GM23338 (cell line): ENCODE measurements around the gene SLC13A3. TPM values are rescaled to one million over a fixed set of nuclear protein-coding genes. Genes with fewer than 3 reads are reported as not detected.
A peak's percentile ranks its signal among the peaks of the same experiment; 100 is the strongest.

ENCODE experiments used
- ATAC-seq: fragments of 200-7000 bp; cut with Tn5 transposase; 3 replicates; pipeline ENCODE4 v1.9.1; 2020
- DNase-seq: peaks from one replicate; pipeline ENCODE4 v3.0.0-alpha.2; 2015; ENCODE audit warnings: low spot score
- H2AFZ ChIP-seq: fragments of 200-600 bp; sonication (generic); 2 replicates; pipeline ENCODE4 v1.8.0; 2016; ENCODE audit warnings: antibody characterized with exemption, mild to moderate bottlenecking, moderate library complexity
- H3F3A ChIP-seq: fragments of 200-600 bp; sonication (generic); replicated peaks from 2 replicates; pipeline ENCODE4 v1.8.0; 2017; ENCODE audit warnings: antibody characterized with exemption, mixed run types, low read depth
- H3K27ac ChIP-seq: fragments of 200-600 bp; sonication (generic); 2 replicates; pipeline ENCODE4 v1.6.1; 2016; ENCODE audit warnings: low read depth
- H3K27me3 ChIP-seq: fragments of 200-600 bp; sonication (generic); 2 replicates; pipeline ENCODE4 v1.8.0; 2016; ENCODE audit warnings: mild to moderate bottlenecking, mixed run types, moderate library complexity; ENCODE audit not compliant: insufficient read depth
- H3K36me3 ChIP-seq: fragments of 200-600 bp; sonication (generic); 2 replicates; pipeline ENCODE4 v1.8.0; 2016; ENCODE audit warnings: mild to moderate bottlenecking; ENCODE audit not compliant: insufficient read depth
- H3K4me1 ChIP-seq: fragments of 200-600 bp; sonication (generic); 2 replicates; pipeline ENCODE4 v1.8.0; 2016; ENCODE audit warnings: mild to moderate bottlenecking, moderate library complexity; ENCODE audit not compliant: insufficient read depth
- H3K4me2 ChIP-seq: fragments of 200-600 bp; sonication (generic); 2 replicates; pipeline ENCODE4 v1.7.1; 2017; ENCODE audit warnings: mixed run types
- H3K4me3 ChIP-seq: fragments of 200-600 bp; sonication (generic); 2 replicates; pipeline ENCODE4 v1.6.1; 2016; ENCODE audit warnings: mixed run types
- H3K79me2 ChIP-seq: fragments of 200-600 bp; sonication (generic); replicated peaks from 2 replicates; pipeline ENCODE4 v1.8.0; 2017; ENCODE audit warnings: mild to moderate bottlenecking; ENCODE audit not compliant: insufficient read depth
- H3K9me2 ChIP-seq: fragments of 200-600 bp; sonication (generic); 2 replicates; pipeline ENCODE4 v1.8.0; 2017; ENCODE audit not compliant: insufficient read depth
- H4K20me1 ChIP-seq: fragments of 200-600 bp; sonication (generic); replicated peaks from 2 replicates; pipeline ENCODE4 v1.8.0; 2017; ENCODE audit warnings: mild to moderate bottlenecking; ENCODE audit not compliant: insufficient read depth
- H3K27ac Mint-ChIP-seq: 2 replicates; pipeline ENCODE4 v1.8.0; 2020; ENCODE audit warnings: inconsistent platforms, mild to moderate bottlenecking, moderate library complexity, mixed read lengths
- H3K27me3 Mint-ChIP-seq: 3 replicates; pipeline ENCODE4 v1.8.0; 2022; ENCODE audit warnings: low read depth, mild to moderate bottlenecking, moderate library complexity, mixed read lengths, inconsistent platforms; ENCODE audit not compliant: insufficient read depth, poor library complexity
- H3K36me3 Mint-ChIP-seq: 3 replicates; pipeline ENCODE4 v1.8.0; 2021; ENCODE audit warnings: low read depth, mild to moderate bottlenecking, inconsistent platforms, moderate library complexity, mixed read lengths
- H3K4me1 Mint-ChIP-seq: 3 replicates; pipeline ENCODE4 v1.8.0; 2020; ENCODE audit warnings: mild to moderate bottlenecking, inconsistent platforms, mixed read lengths
- H3K4me3 Mint-ChIP-seq: 3 replicates; pipeline ENCODE4 v1.8.0; 2021; ENCODE audit warnings: moderate library complexity, mild to moderate bottlenecking, inconsistent platforms, mixed read lengths
- H3K9me3 Mint-ChIP-seq: 3 replicates; pipeline ENCODE4 v1.8.0; 2020; ENCODE audit warnings: moderate library complexity, mild to moderate bottlenecking, inconsistent platforms, mixed read lengths
- CREB1 ChIP-seq: fragments of 250-450 bp; sonication (Bioruptor Pico); IDR thresholded peaks from 2 replicates; pipeline ENCODE4 v1.5.0; 2020; ENCODE audit warnings: low read depth, mild to moderate bottlenecking, moderate library complexity
- ETS1 ChIP-seq: IDR thresholded peaks from 2 replicates; pipeline ENCODE4 v1.6.1; 2016; ENCODE audit warnings: antibody characterized with exemption
- EZH2phosphoT487 ChIP-seq: fragments of 200-600 bp; sonication (generic); IDR thresholded peaks from one replicate; pipeline ENCODE4 v1.8.1; 2018; ENCODE audit warnings: antibody characterized with exemption; ENCODE audit not compliant: unreplicated experiment
- JUNB ChIP-seq: IDR thresholded peaks from one replicate; pipeline ENCODE4 v1.6.1; 2016; ENCODE audit warnings: antibody characterized with exemption; ENCODE audit not compliant: unreplicated experiment
- NANOG ChIP-seq: IDR thresholded peaks from 2 replicates; pipeline ENCODE4 v1.6.1; 2016; ENCODE audit warnings: antibody characterized with exemption, borderline replicate concordance
- POLR2AphosphoS5 ChIP-seq: IDR thresholded peaks from 2 replicates; pipeline ENCODE4 v1.6.1; 2016; ENCODE audit warnings: antibody characterized with exemption, low read depth
- REST ChIP-seq: IDR thresholded peaks from one replicate; pipeline ENCODE4 v1.6.1; 2018; ENCODE audit warnings: antibody characterized with exemption; ENCODE audit not compliant: unreplicated experiment
- ZNF114 ChIP-seq: fragments of 250-450 bp; sonication (Bioruptor Pico); IDR thresholded peaks from 2 replicates; pipeline ENCODE4 v1.5.0; 2020; ENCODE audit warnings: mild to moderate bottlenecking, moderate library complexity
- ZNF462 ChIP-seq: fragments of 250-450 bp; sonication (Bioruptor Pico); IDR thresholded peaks from 2 replicates; pipeline ENCODE4 v1.5.0; 2020; ENCODE audit warnings: mild to moderate bottlenecking, moderate library complexity
- polyA plus RNA-seq: library from polyadenylated mRNA; unstranded; fragments of >200 nt; fragmentation: Nextera tagmentation; extraction: Ambion mirVana; gene quantifications from 2 replicates; pipeline ENCODE4 v1.2.1, GENCODE V29; 2016
- total RNA-seq: library from RNA; depleted of rRNA; stranded (reverse); fragments of >200 nt; shearing (Covaris generic); gene quantifications from 2 replicates; pipeline ENCODE4 v1.2.3, GENCODE V29; 2014

SLC13A3 gene
- total and polyA plus RNA-seq, 2 experiments from 2014 or later = 8.6 to 9.1 TPM

- Histone ChIP-seq H3K36me3 (no peaks in the 10 kb centered on the region; the same call in 1 of the 2 replicates), H3K4me1 (no peaks in the 10 kb centered on the region), H3K27me3 (no peaks in the 10 kb centered on the region), H3K9me2 (no peaks in the 10 kb centered on the region), H3F3A (no peaks in the 10 kb centered on the region), H2AFZ (no peak overlapping the region), H4K20me1 (no peaks in the 10 kb centered on the region), H3K4me3 (no peak overlapping the region), H3K4me2 (no peak overlapping the region), H3K79me2 (no peaks in the 10 kb centered on the region), H3K27ac (no peak overlapping the region)
- Mint-ChIP-seq H3K36me3 (no peaks in the 10 kb centered on the region), H3K27me3 (peaks cover 3% of the 10 kb centered on the region), H3K27ac (0 out of 2 replicates have a peak overlapping the region, but pooled peaks have one; percentile 47), H3K4me3 (no peak overlapping the region), H3K4me1 (no peaks in the 10 kb centered on the region), H3K9me3 (no peaks in the 10 kb centered on the region)
- no peak for DNase-seq
- no peak for ATAC-seq
- TF ChIP-seq EZH2phosphoT487 (no peak), ETS1 (no peak), POLR2AphosphoS5 (no peak), JUNB (no peak), REST (no peak), NANOG (no peak), ZNF462 (CRISPR knock-in tag) (no peak), ZNF114 (CRISPR knock-in tag) (no peak), CREB1 (no peak)
Measured at GRCh38 chr20:46607849-46608497, 43.3 kb downstream of the SLC13A3 start.
